ENCODE results near the gene KIF17.
A peak's percentile ranks its signal among the peaks of the same experiment; 100 is the strongest.

Gene KIF17

DNA sequence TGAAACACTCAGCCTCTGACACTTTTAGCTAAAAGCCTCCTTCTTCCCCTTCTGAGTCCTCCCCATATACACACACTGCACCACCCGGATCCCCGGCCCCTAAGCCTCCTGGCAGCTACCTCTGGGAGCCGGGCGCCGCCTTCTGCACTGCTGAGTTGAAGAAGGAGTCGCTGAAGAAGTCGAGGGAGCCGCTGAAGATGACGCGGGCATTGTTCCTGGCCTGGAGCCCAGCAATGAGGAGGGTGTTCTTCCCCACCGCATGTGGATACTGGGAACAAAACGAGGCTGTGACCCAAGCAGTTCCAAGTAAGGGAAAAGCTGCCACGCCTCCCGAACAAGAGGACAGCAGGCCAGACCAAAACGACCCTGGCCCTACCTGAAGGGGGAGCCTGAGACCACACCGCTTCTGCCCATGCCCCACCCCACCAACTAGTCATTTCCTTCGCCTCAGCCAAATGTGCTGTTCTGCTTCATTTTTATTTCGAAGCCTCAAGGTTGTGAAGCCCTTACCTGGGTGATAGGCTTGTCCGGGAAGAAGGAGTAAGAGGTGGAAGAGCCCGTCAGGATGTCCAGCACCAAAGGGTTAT, 63.6 kb downstream of the KIF17 start:
- no peak for DNase-seq

DNA sequence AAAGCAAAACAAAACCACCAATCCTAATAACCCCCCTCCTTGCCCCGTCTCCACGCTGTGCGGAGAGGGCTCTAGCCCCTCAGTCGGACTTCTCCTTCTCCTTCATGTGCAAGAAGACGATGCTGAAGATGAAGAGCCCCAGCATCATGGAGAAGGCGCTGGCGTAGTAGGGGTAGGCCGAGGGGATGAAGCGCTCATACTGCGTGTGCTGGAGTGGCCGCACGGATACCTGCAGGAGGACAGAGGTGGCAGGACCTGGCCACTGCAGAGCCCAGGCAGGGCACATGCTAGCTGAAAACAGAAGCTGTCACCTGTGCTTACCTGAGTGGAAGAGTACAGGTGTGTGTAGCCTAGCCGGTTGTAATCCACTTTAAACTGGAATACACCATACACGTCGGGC, 65.5 kb downstream of the KIF17 start:
- no peak for DNase-seq

DNA sequence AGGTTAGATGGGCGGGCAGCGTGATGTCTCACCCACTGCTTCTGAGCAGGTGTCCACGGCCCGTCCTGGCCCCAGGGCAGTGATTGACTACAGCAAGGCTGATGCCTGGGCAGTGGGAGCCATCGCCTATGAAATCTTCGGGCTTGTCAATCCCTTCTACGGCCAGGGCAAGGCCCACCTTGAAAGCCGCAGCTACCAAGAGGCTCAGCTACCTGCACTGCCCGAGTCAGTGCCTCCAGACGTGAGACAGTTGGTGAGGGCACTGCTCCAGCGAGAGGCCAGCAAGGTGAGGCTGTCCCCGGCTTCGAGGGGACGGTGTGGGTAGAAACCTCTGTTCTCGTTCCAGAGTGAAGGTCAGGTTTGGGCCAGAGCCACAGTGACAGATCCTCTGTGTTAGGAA, 68.9 kb downstream of the KIF17 start:
- DNase-seq = no peak

DNA sequence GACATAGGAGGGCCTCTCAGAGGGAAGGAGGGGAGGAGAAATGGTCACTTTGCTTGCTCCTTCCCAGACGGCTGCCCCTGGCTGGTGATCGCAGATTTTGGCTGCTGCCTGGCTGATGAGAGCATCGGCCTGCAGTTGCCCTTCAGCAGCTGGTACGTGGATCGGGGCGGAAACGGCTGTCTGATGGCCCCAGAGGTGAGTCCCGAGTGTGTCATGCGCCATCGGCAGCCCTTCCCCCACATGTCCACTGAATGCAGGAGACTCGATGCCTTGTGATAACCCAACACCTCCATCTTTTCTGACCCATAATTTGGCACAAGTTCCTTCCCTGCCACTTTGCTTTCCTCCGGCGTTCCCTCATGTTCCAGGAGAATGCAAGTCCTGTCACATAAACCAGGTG, 69.4 kb downstream of the KIF17 start:
- no peak for DNase-seq

DNA sequence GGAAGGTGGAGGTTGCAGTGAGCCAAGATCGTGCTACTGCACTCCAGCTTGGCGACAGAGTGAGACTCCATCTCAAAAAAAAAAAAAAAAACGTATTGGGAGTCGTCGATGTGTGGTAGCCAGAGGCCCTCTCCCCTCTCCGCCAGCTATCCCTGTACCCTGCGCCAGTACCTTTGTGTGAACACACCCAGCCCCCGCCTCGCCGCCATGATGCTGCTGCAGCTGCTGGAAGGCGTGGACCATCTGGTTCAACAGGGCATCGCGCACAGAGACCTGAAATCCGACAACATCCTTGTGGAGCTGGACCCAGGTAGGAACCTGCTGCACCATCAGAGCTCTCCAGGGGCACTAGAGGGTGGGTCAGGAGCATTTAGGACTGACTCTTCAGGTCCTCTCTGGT, 72.4 kb downstream of the KIF17 start:
- DNase-seq = no peak

DNA sequence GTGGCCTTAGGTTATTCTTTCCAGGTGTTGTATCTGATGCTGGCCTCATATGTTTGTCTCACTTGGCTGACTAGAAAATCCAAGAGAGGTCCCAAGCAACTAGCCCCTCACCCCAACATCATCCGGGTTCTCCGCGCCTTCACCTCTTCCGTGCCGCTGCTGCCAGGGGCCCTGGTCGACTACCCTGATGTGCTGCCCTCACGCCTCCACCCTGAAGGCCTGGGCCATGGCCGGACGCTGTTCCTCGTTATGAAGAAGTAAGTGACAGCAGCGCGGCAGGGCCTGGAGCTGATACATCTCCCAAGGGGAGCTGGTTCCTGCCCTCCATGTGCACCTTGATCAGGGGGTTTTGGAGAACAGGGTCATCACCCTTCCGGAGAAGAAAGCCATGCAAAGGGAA, 73.4 kb downstream of the KIF17 start:
- DNase-seq = no peak

DNA sequence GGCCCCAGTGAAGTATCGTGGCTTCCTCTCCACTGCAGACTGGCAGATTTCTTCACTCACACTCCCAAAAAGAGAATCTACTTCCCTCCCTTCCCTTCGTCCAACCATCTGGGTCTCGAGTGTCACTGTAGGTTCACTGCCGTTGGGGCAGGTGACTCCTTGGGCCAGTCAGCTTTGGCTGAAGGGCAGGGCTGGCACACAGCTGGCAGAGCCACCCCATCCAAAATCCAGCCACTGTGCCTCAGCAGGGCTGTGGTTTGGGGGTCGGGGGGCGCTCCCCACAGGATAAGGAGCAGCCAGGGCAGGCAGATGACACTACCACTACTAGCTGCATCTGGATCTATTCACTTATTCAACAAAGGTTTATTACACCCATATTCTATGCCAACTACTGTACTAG, 74.7 kb downstream of the KIF17 start:
- DNase-seq = no peak

DNA sequence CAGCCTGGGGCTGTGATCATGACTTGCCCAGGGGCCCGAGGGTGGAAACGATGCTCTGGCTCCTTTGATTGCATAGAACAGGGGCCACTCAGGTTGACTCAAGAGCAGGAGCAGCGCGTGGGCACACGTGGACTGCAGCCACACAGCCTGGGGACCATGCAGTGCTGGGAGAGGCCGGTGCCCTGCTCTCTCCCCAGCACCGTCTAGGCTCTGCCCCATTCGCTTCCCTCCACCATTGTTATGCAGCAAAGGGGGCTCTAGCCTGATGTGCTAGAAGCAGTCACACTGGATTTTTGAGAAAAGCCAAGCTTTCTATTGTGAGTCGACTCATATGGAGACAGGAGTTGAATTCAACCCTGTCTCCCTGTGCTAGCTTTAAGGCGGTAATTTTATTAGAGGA, 75.8 kb downstream of the KIF17 start:
- no peak for DNase-seq

DNA sequence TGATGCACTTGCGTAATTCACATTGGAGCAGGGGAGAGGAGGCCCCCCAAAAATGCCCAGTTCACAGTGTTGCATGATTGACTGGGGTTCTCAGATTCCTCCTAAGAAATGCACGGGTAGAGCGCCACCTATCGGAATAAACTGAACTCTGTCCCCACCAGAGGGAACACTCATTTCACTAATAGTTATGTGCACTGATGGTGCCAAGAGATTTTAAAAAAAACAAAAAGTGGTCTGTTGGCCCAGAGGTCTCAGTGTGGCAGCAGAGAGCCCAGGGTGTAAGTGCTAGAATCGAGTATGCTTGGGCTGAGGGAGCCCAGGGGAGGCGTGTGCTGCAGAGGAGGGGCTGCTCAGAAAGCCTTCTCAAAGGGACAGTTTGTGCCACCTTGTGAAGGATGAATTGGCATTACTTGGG, 77.6 kb downstream of the KIF17 start:
- DNase-seq = peak; percentile 44

DNA sequence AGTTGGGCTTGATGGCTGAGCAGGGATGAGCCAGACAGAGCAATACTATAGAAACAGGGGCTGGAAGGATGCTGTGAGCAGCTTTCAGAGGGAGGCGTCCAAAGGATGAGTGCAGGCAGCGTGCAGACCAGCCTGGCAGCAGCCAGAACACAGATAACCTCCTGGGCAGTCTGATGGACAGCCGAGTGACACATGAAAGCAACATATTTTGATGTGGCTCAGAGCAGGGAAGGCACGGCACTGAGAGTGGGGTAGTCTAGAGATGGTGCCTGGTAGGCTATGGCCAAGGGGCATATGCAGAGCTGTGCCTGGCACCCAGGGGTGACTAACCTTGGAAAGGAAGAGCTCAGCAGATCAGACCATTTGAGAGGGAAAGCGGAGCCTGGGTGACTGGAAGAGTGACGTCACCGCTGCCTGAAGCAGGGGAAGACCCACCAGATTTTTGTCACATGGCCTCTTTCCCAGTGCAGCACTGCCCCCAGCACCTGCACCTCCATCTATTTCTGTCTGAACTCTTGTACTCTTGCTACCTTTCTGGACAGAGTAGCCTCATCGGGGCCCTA, 80.9 kb downstream of the KIF17 start:
- no peak for DNase-seq

DNA sequence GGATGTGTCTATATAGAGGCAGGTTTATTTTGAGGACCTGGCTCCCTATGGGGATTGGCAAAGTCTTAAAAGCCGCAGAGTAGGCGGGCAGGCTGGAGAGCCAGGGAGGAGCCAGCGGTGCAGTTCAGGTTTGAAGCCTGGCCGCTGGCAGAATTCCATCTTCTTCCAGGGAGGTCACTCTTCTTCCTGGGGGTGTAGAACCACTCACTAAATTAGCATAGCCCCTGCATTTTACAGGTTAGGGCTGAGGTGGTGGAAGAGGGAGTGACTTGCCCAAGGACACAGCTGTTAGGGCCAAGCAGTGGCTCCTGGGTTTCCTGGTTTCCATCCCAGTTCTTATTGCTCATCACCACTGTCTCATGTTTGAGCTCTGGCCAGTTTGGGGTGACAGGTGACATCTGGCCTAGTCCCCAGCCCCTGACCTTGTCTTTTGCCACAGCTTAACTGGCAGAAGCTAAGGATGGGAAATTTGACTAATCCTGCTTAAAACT, 83.2 kb downstream of the KIF17 start:
- DNase-seq = peak; percentile 40

DNA sequence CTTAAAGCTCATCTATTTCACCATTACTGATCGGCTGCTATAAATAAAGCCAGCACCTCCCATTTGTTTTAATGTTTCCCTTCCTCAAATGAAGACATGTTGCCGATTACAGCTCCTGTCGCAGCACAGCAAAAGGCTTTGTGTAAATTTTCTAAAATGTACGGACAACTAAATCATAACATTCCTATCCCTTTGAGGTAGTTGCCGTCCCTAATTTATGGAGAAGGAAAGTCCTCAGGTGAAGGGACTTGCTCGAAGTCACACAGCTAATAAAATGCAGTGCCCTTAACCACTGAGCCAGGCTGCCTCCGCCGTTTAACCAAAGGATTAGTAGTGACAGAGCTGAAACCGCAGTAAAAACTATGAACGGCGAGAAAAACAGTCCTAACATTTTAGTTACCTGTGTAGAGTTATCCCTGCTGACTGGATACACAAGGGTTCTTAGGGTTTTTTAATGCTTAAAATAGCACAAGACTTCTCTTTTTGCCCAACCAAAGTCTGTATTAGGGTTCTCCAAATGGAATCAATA, 83.7 kb downstream of the KIF17 start:
- no peak for DNase-seq

DNA sequence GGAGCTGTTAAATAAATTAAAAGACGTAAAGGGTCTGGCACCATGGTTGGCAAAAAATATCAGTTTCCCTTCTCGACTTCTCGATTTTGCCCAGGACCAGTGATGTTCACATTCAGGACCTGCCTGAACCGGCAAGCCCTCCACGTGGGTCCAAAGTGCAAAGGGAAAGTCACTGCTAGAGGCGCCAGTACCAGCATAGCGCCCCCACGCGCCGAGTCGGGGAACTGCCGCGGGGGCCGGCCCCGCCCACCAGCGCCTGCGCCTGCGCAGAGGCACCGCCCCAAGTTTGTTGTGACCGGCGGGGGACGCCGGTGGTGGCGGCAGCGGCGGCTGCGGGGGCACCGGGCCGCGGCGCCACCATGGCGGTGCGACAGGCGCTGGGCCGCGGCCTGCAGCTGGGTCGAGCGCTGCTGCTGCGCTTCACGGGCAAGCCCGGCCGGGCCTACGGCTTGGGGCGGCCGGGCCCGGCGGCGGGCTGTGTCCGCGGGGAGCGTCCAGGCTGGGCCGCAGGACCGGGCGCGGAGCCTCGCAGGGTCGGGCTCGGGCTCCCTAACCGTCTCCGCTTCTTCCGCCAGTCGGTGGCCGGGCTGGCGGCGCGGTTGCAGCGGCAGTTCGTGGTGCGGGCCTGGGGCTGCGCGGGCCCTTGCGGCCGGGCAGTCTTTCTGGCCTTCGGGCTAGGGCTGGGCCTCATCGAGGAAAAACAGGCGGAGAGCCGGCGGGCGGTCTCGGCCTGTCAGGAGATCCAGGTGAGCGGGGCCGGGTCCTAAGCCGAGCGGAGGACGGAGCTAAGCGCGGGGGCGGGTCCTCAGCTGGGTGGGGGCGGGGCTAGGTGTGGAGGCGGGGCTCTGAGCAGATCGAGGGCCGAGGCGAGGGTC, 84.4 kb downstream of the KIF17 start, which contains the start of gene PINK1:
Gene PINK1, plus strand, starts transcription at position 269 of the 875 bp plus-strand sequence. Its CDS starts 91 bp downstream, at position 360.
- DNase-seq = peak; percentile 79

DNA sequence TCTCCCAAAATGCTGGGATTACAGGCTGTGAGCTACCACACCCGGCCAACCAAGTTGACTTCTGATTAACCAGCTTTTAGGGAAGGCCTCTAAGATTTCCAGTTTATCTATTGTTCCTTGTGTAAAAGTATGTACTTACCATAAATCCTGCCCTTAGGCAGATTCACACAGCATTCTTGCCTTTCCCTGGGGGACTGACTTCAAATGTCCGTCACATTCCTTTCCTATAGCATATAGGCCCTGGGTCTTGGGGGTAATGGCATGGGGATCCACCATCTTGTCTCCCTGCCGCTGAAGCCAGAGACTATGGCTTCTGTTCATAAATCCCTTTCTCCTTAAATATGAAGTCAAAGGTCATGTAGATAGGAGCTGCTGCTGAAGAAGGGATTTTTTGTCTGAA, 85.4 kb downstream of the KIF17 start:
- no peak for DNase-seq

DNA sequence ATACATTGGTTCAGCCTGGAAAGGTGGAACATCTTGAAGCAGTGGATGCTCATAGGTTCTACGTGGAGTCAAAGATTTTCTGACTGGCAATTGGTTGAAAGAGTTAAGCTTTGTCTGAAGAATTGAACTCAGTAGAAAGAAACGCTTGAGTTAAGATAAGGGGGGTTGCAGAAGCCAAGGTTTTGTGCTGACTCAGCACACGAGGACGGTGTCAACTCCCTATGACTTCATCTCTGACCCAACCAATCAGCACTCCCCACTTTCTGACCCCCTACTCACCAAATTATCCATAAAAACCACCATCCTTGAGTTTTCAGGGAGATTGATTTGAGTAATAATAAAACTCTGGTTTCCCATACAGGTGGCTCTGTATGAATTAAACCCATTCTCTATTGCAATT, 87.1 kb downstream of the KIF17 start:
- DNase-seq = no peak

DNA sequence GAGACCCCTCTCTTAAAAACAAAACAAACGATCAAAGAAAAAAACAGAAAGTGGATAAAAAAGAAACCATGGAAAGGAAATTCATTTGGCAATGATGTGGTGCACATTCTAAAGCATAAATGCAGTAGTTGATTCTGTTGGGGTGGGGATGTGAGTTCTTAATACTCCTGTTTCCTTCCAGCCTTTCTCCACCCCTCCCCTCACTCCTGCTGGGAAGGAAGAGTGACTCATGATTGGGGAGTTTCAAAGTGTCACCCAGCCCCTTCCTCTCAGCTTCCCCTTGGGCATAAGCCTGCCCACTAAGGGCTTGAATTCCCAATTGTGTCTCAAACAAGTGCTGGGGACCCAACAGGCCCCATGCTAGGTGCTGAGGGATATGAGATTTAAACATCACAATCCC, 91.3 kb downstream of the KIF17 start:
- DNase-seq = no peak

DNA sequence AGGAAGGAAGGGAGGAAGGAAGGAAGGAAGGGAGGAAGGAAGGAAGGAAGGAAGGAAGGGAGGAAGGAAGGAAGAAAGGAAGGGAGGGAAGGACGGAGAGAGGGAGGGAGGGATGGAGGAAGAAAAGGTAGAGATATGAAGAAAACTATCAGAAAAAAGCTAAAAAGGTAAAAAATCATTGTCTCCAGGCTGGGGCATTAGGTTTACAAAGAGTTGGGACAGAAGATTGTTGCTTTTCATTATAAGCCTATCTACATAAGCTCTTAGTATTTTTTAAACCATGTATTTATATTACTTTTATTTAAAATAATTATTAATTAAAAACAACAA, 91.7 kb downstream of the KIF17 start:
- DNase-seq = no peak

DNA sequence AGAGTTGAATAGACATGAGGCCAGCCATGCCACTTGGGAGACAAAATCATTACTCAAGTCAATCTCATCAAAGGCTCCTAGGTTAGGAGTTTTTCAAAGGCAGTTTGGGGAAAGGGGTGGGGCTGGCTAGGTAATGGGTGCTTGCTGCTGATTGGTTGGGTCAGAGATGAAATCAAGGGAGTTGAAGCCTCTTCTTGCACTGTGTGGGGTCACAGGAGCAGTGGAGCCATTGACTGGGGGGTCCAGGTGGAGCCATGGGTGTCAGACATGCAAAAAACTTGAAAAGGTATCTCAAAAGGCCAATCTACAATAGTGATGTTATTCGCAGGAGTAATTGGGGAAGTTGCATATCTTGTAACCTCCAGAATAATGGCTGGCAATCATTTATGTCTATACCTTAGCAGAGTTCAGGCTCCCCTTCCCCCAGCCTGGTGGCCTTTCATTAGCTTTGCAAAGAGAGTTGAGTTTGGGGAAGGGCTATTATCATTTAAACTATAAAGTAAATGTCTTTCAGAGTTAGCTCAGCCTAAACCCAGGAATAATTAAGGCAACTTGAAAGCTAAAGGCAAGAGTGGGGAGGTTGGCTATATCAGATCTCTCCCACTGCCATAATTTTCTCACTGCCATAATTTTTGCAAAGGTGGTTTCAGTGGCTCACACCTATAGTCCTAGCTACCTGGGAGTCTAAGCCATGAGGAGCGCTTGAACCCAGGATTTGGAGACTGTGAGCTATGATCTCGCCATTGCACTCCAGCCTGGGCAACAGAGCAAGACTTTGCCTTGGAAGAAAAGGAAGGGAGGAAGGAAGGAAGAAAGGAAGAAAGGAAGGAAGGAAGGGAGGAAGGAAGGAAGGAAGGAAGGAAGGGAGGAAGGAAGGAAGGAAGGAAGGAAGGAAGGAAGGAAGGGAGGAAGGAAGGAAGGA, 92.4 kb downstream of the KIF17 start:
- no peak for DNase-seq

DNA sequence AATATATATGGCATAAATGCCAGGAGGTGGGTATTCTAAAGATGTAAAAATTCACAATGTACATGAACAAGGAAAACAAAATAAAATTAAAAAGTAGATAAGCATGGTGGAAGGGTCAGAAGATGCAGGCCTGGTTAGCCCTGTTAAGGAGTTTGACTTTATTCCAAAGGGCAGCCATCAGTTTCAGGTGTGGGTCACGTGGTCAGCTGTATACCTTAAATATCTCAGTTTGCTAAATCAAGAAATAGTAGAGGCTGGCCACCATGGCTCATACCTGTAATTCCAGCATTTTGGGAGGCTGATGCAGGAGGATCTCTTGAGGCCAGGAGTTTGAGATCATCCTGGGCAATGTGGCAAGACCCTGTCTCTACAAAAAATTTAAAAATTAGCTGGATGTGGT, 93.1 kb downstream of the KIF17 start:
- no peak for DNase-seq

DNA sequence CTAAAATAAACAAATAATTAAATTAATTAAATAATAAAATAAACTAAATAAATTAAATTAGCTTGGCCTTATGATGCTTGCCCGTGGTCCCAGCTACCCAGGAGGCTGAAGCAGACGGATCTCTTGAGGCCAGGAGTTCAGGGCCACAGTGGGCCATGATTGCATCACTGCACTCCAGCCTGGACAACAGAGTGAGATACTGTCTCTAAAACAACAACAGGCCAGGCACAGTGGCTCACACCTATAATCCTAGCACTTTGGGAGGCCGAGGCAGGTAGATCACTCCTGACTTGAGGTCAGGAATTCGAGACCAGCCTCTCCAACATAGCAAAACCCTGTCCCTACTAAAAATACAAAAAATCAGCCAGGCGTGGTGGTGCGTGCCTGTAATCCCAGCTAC, 96.8 kb downstream of the KIF17 start:
- no peak for DNase-seq

DNA sequence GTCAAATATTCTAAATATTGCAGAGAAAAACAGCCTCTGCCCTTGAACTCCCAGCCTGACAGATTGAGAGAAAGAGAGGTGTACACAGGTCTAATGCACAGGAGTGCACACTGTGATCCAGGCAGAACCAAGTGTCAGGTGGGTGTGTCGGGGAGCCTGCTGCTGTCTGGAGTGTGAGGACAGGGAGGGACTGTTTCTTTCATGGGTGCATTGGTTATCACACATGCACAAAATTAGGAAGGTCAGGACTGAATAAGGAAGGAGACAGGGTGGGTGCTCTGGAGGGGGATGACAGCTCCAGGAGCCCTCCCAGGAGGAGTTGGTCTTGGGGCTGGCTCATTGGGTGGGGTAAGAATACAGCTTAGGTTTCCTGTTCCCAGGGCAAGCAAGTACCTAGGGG, 97.8 kb downstream of the KIF17 start:
- no peak for DNase-seq

DNA sequence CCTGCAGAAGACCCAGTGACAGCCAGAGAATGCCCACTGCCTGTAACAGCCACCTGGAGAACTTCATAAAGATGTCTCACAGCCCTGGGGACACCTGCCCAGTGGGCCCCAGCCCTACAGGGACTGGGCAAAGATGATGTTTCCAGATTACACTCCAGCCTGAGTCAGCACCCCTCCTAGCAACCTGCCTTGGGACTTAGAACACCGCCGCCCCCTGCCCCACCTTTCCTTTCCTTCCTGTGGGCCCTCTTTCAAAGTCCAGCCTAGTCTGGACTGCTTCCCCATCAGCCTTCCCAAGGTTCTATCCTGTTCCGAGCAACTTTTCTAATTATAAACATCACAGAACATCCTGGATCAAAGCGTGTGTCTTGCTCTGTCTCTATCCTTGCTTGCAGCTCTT, 99.3 kb downstream of the KIF17 start:
- DNase-seq = no peak

Data from COR-L47 (cell line).